ENCODE measurements around the gene SLC1A5.
"Not testable (repeated sequence)": the region's sequence is repeated elsewhere in the genome, so short reads cannot be mapped to it uniquely, and the experiment has no call there.

Gene SLC1A5

GRCh38 chr19:46775642-46776258, 12.6 kb downstream of the SLC1A5 start:
- H3K9me3 ChIP-seq (ENCODE audit: control extremely low read depth in 1 of 5, control insufficient read depth in 4 of 5, insufficient read depth in 2 of 5, low read depth in 1 of 5, low read length in 4 of 5) = no peaks in the 10 kb centered on the region
- WGBS (ENCODE audit: insufficient coverage) = no CpG with 5 or more reads among the region's 11 CpGs
- H3K4me1 ChIP-seq (ENCODE audit: control extremely low read depth in 1 of 4, control insufficient read depth in 4 of 4, insufficient read depth in 4 of 4, low read length in 3 of 4) = peaks cover 0 to 17% (median 7%) of the 10 kb centered on the region in 4 experiments
- peaks cover 8 to 49% (median 30%) of the 10 kb centered on the region in 4 experiments for H3K36me3 ChIP-seq (ENCODE audit: control insufficient read depth in 4 of 4, insufficient read depth in 4 of 4, low read length in 3 of 4)
- no peaks in the 10 kb centered on the region for H3K27me3 ChIP-seq (replicated peaks in 2 of 5; ENCODE audit: control insufficient read depth in 4 of 5, insufficient read depth in 5 of 5, low read length in 4 of 5)
- no peak overlapping the region for H3K4me3 ChIP-seq (ENCODE audit: control insufficient read depth in 1 of 7, extremely low read depth in 1 of 7, insufficient read depth in 4 of 7, low read depth in 2 of 7, low read length in 6 of 7)
- no peak for DNase-seq
- CTCF ChIA-PET = interaction anchor here (0.6 to 2.4 kb wide), 5 partner anchors 9 to 145 kb away, joined by 3 to 12 read pairs (median 3); no protein-coding TSS in a partner anchor
- POLR2A ChIA-PET = interaction anchor here (0.6 kb wide), 1 partner anchor 13 kb away, joined by 3 read pairs; the partner anchor contains the start of gene SLC1A5
- no peak overlapping the region for H3K27ac ChIP-seq (ENCODE audit: insufficient read depth in 1 of 2, low read depth in 1 of 2, low read length in 2 of 2, poor library complexity in 1 of 2, severe bottlenecking in 2 of 2)

- no peak overlapping the region for H3K4me3 ChIP-seq (ENCODE audit: control insufficient read depth in 1 of 7, extremely low read depth in 1 of 7, insufficient read depth in 4 of 7, low read depth in 2 of 7, low read length in 6 of 7)
- H3K36me3 ChIP-seq (ENCODE audit: control insufficient read depth in 4 of 4, insufficient read depth in 4 of 4, low read length in 3 of 4) = peaks cover 8 to 35% (median 26%) of the 10 kb centered on the region in 4 experiments
- H3K4me1 ChIP-seq (ENCODE audit: control extremely low read depth in 1 of 4, control insufficient read depth in 4 of 4, insufficient read depth in 4 of 4, low read length in 3 of 4) = peaks cover 0 to 4% (median 0%) of the 10 kb centered on the region in 4 experiments
- H3K27me3 ChIP-seq (replicated peaks in 2 of 5; ENCODE audit: control insufficient read depth in 4 of 5, insufficient read depth in 5 of 5, low read length in 4 of 5) = no peaks in the 10 kb centered on the region
- no peak overlapping the region for H3K27ac ChIP-seq (ENCODE audit: insufficient read depth in 1 of 2, low read depth in 1 of 2, low read length in 2 of 2, poor library complexity in 1 of 2, severe bottlenecking in 2 of 2)
- no peak for DNase-seq
- WGBS (ENCODE audit: insufficient coverage) = 100% methylated on average over 5 of the region's 7 CpGs
- POLR2A ChIA-PET = no interaction called here
- H3K9me3 ChIP-seq (ENCODE audit: control extremely low read depth in 1 of 5, control insufficient read depth in 4 of 5, insufficient read depth in 2 of 5, low read depth in 1 of 5, low read length in 4 of 5) = no peaks in the 10 kb centered on the region
- CTCF ChIA-PET = interaction anchor here (1.9 to 8.1 kb wide), 2 partner anchors 12 to 15 kb away, joined by 8 to 39 read pairs; no protein-coding TSS in a partner anchor
Measured at GRCh38 chr19:46773018-46773399, 15.4 kb downstream of the SLC1A5 start.

- Histone ChIP-seq H3K9me3 (ENCODE audit: control extremely low read depth in 1 of 5, control insufficient read depth in 4 of 5, insufficient read depth in 2 of 5, low read depth in 1 of 5, low read length in 4 of 5) (no peaks in the 10 kb centered on the region), H3K4me3 (ENCODE audit: control insufficient read depth in 1 of 7, extremely low read depth in 1 of 7, insufficient read depth in 4 of 7, low read depth in 2 of 7, low read length in 6 of 7) (no peak overlapping the region), H3K36me3 (ENCODE audit: control insufficient read depth in 4 of 4, insufficient read depth in 4 of 4, low read length in 3 of 4) (peaks cover 5 to 30% (median 26%) of the 10 kb centered on the region in 4 experiments), H3K4me1 (ENCODE audit: control extremely low read depth in 1 of 4, control insufficient read depth in 4 of 4, insufficient read depth in 4 of 4, low read length in 3 of 4) (no peaks in the 10 kb centered on the region), H3K27ac (ENCODE audit: insufficient read depth in 1 of 2, low read depth in 1 of 2, low read length in 2 of 2, poor library complexity in 1 of 2, severe bottlenecking in 2 of 2) (no peak overlapping the region), H3K27me3 (replicated peaks in 2 of 5; ENCODE audit: control insufficient read depth in 4 of 5, insufficient read depth in 5 of 5, low read length in 4 of 5) (no peaks in the 10 kb centered on the region)
- no peak for DNase-seq
- ChIA-PET CTCF (interaction anchor here (1.9 to 8.1 kb wide), 2 partner anchors 12 to 15 kb away, joined by 8 to 39 read pairs; no protein-coding TSS in a partner anchor), POLR2A (no interaction called here)
- 96% methylated on average over 5 of the region's 12 CpGs for WGBS (ENCODE audit: insufficient coverage)
Measured at GRCh38 chr19:46772170-46773017, 16.0 kb downstream of the SLC1A5 start.

- no CpG with 5 or more reads among the region's 4 CpGs for WGBS (ENCODE audit: insufficient coverage)
- H3K27ac ChIP-seq (ENCODE audit: insufficient read depth in 1 of 2, low read depth in 1 of 2, low read length in 2 of 2, poor library complexity in 1 of 2, severe bottlenecking in 2 of 2); H3K4me3 ChIP-seq (ENCODE audit: control insufficient read depth in 1 of 7, extremely low read depth in 1 of 7, insufficient read depth in 4 of 7, low read depth in 2 of 7, low read length in 6 of 7); H3K4me1 ChIP-seq (ENCODE audit: control extremely low read depth in 1 of 4, control insufficient read depth in 4 of 4, insufficient read depth in 4 of 4, low read length in 3 of 4); POLR2A ChIA-PET; H3K27me3 ChIP-seq (replicated peaks in 2 of 5; ENCODE audit: control insufficient read depth in 4 of 5, insufficient read depth in 5 of 5, low read length in 4 of 5); DNase-seq; H3K9me3 ChIP-seq (ENCODE audit: control extremely low read depth in 1 of 5, control insufficient read depth in 4 of 5, insufficient read depth in 2 of 5, low read depth in 1 of 5, low read length in 4 of 5); H3K36me3 ChIP-seq (ENCODE audit: control insufficient read depth in 4 of 4, insufficient read depth in 4 of 4, low read length in 3 of 4): not testable (repeated sequence)
- CTCF ChIA-PET = interaction anchor here (0.6 to 8.1 kb wide), 2 partner anchors 11 to 741 kb away, joined by 3 to 39 read pairs; no protein-coding TSS in a partner anchor
Measured at GRCh38 chr19:46768746-46769145, 19.6 kb downstream of the SLC1A5 start.

- POLR2A ChIA-PET = interaction anchor here (0.6 to 1.1 kb wide), 2 partner anchors 22 to 64 kb away, joined by 3 read pairs; no protein-coding TSS in a partner anchor
- H3K27me3 ChIP-seq (replicated peaks in 2 of 5; ENCODE audit: control insufficient read depth in 4 of 5, insufficient read depth in 5 of 5, low read length in 4 of 5) = no peaks in the 10 kb centered on the region
- no peaks in the 10 kb centered on the region for H3K9me3 ChIP-seq (ENCODE audit: control extremely low read depth in 1 of 5, control insufficient read depth in 4 of 5, insufficient read depth in 2 of 5, low read depth in 1 of 5, low read length in 4 of 5)
- CTCF ChIA-PET = interaction anchor here (0.6 to 8.1 kb wide), 13 partner anchors 9 to 359 kb away, joined by 3 to 39 read pairs (median 5); partner anchors contain the start of gene SLC1A5
- H3K4me1 ChIP-seq (ENCODE audit: control extremely low read depth in 1 of 4, control insufficient read depth in 4 of 4, insufficient read depth in 4 of 4, low read length in 3 of 4) = no peaks in the 10 kb centered on the region
- peak; percentile 51 to 65 (median 58) for DNase-seq
- H3K4me3 ChIP-seq (ENCODE audit: control insufficient read depth in 1 of 7, extremely low read depth in 1 of 7, insufficient read depth in 4 of 7, low read depth in 2 of 7, low read length in 6 of 7) = no peak overlapping the region
- no peaks in the 10 kb centered on the region for H3K36me3 ChIP-seq (ENCODE audit: control insufficient read depth in 4 of 4, insufficient read depth in 4 of 4, low read length in 3 of 4)
- 76% methylated on average over 15 of the region's 18 CpGs for WGBS (ENCODE audit: insufficient coverage)
- no peak overlapping the region for H3K27ac ChIP-seq (ENCODE audit: insufficient read depth in 1 of 2, low read depth in 1 of 2, low read length in 2 of 2, poor library complexity in 1 of 2, severe bottlenecking in 2 of 2)
Measured at GRCh38 chr19:46766569-46767317, 21.7 kb downstream of the SLC1A5 start.

GRCh38 chr19:46764817-46765291, 23.5 kb downstream of the SLC1A5 start:
- WGBS (ENCODE audit: insufficient coverage) = 78% methylated on average over 9 of the region's 11 CpGs
- no peak for DNase-seq

More at GRCh38 chr19:46764817-46765291, 23.5 kb downstream of the SLC1A5 start:
- no peaks in the 10 kb centered on the region for H3K4me1 ChIP-seq (ENCODE audit: control extremely low read depth in 1 of 4, control insufficient read depth in 4 of 4, insufficient read depth in 4 of 4, low read length in 3 of 4)
- no peak overlapping the region for H3K27ac ChIP-seq (ENCODE audit: insufficient read depth in 1 of 2, low read depth in 1 of 2, low read length in 2 of 2, poor library complexity in 1 of 2, severe bottlenecking in 2 of 2)
- H3K4me3 ChIP-seq (ENCODE audit: control insufficient read depth in 1 of 7, extremely low read depth in 1 of 7, insufficient read depth in 4 of 7, low read depth in 2 of 7, low read length in 6 of 7) = no peak overlapping the region
- ChIA-PET CTCF (interaction anchor here (1.0 to 1.9 kb wide), 7 partner anchors 8 to 75 kb away, joined by 3 to 7 read pairs (median 4); no protein-coding TSS in a partner anchor), POLR2A (no interaction called here)
- no peaks in the 10 kb centered on the region for H3K36me3 ChIP-seq (ENCODE audit: control insufficient read depth in 4 of 4, insufficient read depth in 4 of 4, low read length in 3 of 4)
- no peaks in the 10 kb centered on the region for H3K27me3 ChIP-seq (replicated peaks in 2 of 5; ENCODE audit: control insufficient read depth in 4 of 5, insufficient read depth in 5 of 5, low read length in 4 of 5)
- no peaks in the 10 kb centered on the region for H3K9me3 ChIP-seq (ENCODE audit: control extremely low read depth in 1 of 5, control insufficient read depth in 4 of 5, insufficient read depth in 2 of 5, low read depth in 1 of 5, low read length in 4 of 5)
